ENCODE data around the gene ICAM1.
A peak's percentile ranks its signal among the peaks of the same experiment; 100 is the strongest.

The ICAM1 gene

DNA sequence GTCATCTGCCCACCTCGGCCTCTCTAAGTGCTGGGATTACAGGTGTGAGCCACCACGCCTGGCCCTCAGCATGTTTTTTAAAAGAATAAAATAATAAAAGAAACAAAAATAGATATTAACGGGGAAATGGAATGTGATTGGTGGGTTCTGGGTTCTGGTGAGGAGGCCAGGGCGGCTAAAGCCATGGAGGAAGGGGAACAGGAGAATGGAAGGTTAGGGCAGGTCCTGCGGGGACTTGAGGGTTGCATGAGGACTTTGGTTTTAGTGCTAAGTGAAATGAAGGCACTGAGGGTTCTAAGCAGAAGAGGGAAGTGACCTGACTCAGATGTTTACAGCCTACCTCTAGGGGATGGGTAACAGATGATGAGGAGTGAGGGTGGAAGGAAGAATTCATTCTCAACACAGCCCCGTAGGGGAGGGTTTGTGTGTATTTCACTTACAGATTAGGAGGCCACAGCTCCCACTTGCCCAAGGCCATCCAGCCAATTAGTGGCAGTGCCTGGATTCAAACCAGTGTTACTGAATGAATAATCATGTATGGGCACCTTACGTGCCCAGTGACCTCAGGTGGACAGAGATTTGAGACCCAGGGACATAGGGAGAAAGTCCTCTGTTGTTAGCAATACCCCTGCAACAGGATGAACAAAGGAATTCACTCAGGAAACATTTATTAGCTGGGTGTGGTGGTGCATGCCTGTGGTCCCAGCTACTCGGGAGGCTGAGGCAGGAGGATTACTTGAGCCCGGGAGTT lies 25.6 kb upstream of the ICAM1 start:
- no peak for DNase-seq

DNA sequence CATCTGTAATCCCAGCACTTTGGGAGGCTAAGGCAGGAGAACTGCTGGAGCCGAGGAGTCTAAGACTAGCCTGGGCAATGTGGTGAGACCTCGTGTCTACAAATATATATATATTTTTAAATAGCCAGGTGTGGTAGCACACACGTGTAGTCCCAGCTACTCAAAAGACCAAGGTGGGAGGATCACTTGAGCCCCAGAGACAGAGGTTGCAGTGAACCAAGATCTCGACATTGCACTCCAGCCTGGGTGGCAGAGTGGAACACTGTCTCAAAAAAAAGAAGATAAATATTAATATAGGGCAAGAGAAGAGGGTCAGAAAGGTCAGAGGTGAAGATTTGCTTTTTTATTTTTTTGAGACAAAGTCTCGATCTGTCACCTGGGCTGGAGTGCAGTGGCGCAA lies 24.4 kb upstream of the ICAM1 start:
- DNase-seq: no peak

DNA sequence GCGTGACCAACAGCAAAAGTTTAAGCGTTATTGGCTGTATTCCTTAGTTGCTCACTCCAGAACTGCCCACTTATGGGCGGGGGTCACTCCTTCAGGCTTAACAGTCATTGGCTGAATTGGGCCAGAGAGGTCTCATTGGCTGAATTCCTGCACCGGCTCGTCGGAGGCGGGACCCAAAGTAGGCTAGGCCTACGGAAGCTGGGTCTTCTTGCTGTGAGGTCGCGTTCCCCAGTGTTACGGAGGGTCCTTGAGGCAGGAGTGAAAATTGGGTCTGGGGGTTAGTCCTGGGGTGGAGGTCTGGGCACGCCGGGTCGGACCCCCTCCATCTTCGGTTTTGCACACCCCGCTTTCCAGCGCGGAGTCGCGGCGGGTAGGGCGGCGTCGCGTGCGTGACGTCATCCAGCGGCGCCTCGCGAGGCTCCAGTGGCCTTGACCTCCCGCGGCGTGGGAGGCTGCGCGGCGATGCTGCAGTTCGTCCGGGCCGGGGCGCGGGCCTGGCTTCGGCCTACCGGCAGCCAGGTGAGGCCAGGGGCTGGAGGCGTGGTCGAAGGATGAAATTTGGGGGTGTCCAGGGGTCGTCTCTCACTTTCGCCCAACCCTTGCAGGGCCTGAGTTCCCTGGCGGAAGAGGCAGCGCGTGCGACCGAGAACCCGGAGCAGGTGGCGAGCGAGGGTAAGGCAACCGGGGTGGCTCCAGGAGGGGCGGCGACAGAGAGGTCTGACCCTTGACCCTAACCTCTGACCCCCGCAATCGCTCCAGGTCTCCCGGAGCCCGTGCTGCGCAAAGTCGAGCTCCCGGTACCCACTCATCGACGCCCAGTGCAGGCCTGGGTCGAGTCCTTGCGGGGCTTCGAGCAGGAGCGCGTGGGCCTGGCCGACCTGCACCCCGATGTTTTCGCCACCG lies 18.9 kb upstream of the ICAM1 start, which contains the start of gene MRPL4:
Gene MRPL4 (plus strand): TSS at position 423 of the 903 bp plus-strand sequence. CDS start 40 bp downstream, at position 463.
- DNase-seq: peak; percentile 99

DNA sequence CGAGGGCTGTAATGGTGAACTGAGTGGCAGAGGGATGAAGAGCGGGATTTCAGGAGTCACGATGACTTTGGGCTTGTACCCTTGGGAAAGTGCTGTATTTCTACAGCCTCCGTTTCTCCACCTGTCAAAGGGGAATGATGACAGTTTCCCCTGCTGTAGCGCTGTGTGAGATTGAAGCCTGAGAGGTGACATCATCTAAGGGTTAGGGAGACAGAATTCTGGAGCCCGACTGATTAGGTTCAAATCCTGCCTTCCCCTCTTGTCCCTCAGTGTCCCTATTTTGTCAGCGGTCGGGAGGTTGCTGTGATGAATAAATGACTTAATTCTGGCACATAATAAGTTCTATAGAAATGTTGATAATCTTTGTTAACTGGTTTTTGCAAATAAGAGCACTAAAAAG lies 18.2 kb upstream of the ICAM1 start:
- DNase-seq: no peak

DNA sequence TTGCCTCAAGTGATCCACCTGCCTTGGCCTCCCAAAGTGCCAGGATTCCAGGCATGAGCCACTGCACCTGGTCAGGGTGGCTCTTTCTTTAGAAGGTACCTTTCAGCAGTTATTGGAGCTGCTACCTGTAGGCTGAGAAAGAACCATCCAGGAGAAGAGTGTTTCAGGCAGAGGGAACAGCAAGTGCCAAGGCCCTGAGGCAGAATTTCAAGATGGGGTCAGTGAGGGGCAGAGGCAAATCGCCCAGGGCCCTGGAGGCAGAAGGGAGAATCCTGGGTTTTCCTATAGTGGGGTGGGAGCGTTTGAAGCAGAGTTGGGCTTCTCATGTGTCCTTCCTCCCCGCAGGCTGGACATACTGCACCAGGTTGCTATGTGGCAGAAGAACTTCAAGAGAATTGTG lies 16.7 kb upstream of the ICAM1 start:
- DNase-seq: no peak

DNA sequence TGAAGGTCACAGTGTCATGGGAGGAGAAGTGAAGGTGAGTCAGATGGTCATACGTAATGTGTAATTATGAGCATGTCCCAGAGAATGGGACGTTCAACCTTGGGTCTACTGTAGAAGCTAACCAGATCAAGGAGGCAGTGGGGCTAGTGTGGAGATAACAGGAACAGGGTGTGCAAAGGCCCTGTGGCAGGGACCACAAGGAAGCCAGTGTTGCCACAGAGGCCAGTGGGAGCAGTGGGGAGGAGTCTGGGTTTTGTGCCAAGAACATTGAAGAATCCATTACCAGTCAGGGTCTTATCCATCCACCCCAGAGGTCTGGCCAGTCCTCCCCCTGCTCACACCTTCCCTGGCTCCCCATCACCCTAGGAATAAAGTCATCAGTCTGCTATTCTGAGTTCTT lies 15.6 kb upstream of the ICAM1 start:
- no peak for DNase-seq

DNA sequence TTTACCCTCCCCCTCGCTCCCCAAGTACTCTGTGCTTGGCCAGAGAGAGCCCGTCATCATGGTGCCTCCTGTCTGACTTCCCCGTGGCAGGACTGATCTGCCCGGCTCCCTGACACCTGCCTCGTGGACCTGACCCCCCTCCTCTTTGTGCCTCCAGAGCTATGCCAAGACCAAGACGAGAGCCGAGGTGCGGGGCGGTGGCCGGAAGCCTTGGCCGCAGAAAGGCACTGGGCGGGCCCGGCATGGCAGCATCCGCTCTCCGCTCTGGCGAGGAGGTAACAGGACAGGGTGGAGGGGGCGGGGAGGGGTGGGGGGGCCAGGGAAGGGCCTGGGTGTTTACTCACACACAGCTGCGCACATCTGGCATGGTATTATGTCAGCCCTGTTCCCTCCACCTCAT lies 14.4 kb upstream of the ICAM1 start:
- no peak for DNase-seq

DNA sequence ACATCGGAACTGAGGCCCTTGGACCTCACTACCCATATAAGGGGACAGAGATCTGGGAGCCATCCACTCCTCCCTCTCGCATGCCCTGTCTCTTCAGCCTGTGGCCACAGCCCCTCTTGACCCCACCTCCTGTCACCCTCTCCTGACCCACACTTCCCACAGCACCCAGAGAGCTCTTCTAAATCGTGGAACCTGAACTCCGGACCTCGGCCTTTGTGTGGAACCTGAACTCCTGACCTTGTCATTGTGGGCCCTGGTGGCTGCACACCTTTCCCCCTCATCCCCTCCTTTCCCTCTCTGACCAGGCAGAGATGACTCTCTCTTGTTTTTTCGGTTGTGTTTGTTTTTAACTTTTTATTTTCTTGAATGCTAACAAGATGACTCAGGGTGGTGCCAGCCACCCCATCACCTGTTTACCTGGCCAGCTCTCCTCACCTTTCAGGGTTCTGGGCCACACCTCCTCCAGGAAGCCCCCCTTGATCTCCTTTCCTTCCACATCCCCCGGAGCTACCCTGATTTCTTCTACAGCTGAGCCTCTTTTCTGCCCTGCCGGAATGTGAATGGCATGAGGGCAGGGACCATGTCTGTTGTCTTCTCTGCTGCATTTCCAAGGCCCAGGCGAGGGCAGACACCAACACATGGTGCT lies 13.8 kb upstream of the ICAM1 start:
- no peak for DNase-seq

DNA sequence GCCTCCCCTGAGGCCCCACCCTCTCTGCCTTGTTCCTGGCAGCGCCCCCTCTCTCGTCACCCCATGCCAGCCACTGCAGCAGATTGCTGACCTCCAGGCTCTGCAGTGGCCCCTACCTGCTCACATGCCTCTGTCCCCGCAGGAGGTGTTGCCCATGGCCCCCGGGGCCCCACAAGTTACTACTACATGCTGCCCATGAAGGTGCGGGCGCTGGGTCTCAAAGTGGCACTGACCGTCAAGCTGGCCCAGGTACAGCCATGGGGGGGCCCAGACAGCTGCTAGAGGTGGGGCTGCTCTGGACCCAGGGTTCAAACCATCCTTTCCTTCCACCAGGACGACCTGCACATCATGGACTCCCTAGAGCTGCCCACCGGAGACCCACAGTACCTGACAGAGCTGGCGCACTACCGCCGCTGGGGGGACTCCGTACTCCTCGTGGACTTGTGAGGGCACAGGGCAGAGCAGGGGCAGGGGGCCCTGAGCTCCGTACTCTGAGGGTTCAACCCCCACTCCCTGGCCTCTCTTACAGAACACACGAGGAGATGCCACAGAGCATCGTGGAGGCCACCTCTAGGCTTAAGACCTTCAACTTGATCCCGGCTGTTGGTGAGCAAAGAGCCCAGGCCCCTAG lies 12.7 kb upstream of the ICAM1 start:
- DNase-seq: no peak

DNA sequence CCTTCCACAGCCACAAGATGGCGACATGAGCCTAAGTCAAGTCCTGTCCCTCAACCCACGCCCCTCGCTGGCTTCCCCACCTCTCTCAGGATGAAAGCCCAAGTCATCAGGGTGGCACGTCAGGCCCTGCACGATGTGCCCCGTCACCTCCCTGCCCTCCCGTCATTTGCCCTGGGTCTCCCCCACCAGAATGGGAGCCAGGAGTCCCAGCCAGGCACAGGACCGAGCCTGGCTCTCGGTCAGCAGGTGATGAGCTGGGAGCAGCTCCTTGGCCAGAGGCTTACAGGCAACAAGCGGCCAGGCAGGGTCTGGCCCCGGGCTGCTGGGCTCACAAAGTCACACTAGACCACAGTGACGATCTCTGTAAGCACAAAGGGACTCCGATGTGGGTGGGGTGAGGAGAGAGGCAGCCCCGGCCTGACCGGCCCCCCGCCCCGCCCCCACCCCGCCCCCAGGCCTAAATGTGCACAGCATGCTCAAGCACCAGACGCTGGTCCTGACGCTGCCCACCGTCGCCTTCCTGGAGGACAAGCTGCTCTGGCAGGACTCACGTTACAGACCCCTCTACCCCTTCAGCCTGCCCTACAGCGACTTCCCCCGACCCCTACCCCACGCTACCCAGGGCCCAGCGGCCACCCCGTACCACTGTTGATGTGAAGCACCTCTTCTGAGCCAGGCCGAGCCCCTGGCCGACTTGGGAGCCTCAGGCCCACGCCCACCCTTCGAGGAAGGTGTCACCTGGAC lies 11.6 kb upstream of the ICAM1 start:
- DNase-seq: peak; percentile 95

DNA sequence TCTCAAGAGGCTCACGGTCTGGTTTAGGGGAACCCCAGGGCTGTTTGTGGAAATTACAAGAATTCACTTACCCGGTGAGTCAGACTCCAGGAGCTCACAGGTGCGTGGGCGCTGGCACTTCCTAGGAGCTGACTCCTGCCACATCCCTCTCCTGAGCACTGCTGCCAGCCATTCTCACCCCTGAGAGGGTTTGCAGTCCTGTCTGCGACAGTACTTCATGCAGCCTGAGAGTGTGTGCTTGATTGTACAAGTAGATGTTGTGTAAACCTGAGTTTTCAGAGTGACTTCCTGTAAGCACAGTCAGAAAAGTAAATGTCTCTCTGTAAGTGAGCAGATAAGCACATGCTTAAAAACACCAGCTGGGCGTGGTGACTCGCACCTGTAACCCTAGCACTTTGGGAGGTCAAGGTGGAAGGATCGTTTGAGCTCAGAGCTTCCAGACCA lies 10.8 kb upstream of the ICAM1 start:
- DNase-seq: peak; percentile 73

DNA sequence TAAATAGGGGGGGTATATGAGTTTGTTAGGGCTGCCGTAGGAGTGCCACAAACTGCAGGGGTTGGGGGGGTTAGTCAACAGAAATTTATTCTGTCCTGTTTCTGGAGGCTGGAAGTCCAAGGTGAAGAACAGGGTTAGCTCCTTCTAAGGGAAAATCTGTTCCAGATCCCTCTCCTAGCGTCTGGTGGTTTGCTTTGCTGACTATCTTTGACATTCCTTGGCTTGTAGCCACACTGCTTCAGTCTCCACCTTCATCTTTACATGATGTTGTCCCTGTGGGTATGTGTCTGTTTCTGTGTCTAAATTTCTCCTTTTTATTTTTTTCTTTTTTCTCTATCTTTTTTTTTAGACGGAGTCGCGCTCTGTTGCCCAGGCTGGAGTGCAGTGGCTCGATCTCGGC lies 8.1 kb upstream of the ICAM1 start:
- DNase-seq: no peak

DNA sequence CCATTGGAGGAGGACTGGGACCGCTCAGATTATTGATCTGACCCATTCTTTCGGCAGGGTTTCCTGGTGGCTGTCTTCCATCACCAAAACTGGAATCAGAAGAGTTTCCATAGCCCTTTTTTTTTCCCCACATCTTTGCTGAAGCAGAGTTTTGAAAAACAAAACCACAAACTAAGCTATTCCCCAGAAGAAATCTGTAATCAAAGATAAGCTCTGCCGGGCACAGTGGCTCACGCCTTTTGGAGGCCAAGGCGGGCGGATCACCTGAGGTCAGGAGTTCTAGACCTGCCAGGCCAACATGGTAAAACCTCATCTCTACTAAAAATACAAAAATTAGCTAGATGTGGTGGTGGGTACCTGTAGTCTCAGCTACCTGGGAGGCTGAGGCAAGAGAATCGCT lies 4.2 kb upstream of the ICAM1 start:
- no peak for DNase-seq

DNA sequence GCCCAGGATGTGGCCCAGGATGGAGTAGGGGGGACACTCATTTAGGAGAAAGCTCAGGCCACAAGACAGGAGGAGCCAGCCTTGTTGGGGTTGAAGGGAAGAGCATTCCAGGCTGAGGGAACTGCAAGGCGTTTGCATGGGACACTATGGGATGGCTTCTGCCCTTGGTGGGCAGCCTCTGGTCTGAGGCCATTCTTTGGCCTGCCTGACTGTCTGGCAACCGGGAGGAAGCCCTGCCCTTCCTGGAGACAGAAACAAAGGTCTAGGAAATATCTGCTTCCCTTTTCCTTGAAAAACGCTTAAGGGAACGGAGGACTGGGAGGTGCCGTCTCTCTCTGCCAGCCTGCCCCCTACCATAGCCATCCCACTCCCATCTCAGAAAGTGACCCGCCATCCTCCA lies 2.8 kb upstream of the ICAM1 start:
- no peak for DNase-seq

DNA sequence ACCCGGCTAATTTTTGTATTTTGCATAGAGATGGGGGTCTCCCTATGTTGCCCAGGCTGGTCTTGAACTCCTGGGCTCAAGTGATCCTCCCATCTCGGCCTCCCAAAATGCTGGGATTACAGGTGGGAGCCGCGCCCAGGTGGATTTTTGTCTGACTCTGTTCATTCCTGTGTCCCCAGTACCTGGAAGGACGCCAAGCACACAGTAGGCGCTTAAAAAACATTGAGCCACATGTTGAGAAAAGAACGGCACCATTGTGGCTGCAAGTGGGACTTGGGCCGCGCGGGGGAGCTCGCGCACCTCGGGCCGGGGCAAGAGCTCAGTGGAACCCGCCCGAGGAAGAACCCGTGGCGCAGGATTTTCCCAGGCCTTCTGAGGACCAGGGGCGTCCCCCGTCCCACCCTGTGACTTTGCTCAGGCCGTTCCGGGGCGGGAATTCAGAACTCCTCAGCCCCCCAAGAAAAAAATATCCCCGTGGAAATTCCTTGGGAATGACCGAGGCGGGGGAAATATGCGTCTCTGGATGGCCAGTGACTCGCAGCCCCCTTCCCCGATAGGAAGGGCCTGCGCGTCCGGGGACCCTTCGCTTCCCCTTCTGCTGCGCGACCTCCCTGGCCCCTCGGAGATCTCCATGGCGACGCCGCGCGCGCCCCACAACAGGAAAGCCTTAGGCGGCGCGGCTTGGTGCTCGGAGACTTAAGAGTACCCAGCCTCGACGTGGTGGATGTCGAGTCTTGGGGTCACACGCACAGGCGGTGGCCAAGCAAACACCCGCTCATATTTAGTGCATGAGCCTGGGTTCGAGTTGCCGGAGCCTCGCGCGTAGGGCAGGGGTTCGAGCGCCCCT lies 1.4 kb upstream of the ICAM1 start:
- peak; percentile 92 for DNase-seq

DNA sequence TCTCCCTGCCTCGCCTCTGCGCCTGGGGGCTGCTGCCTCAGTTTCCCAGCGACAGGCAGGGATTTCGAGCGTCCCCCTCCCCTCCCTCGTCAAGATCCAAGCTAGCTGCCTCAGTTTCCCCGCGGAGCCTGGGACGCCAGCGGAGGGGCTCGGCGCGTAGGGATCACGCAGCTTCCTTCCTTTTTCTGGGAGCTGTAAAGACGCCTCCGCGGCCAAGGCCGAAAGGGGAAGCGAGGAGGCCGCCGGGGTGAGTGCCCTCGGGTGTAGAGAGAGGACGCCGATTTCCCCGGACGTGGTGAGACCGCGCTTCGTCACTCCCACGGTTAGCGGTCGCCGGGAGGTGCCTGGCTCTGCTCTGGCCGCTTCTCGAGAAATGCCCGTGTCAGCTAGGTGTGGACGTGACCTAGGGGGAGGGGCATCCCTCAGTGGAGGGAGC lies 722 bp upstream of the ICAM1 start:
- DNase-seq: peak; percentile 86

DNA sequence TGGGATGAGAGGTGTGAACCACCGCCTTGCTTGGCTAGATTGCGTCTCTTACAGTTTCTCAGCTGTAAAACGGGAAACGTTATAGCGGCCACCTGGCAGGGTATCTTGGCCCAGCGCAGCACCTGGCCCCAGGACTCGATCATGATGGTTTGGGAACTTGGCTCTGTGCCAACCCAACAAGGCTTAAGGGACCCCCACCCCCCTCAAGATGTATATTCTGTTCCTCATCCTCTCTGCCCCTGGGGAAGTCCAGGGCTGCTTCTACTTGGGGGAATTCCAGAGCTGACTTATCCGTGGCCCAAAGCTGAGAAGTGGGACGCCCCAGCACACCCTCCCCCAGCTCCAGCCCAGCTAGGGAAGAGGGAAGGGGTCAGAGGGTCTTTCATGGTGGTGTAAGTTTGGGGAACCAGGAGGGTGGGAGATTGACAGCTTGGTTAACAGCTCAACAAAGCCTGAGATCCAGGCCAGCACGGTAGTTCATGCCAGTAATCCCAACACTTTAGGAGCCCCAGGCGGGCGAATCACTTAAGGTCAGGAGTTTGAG lies 695 bp downstream of the ICAM1 start:
- DNase-seq: peak; percentile 53

DNA sequence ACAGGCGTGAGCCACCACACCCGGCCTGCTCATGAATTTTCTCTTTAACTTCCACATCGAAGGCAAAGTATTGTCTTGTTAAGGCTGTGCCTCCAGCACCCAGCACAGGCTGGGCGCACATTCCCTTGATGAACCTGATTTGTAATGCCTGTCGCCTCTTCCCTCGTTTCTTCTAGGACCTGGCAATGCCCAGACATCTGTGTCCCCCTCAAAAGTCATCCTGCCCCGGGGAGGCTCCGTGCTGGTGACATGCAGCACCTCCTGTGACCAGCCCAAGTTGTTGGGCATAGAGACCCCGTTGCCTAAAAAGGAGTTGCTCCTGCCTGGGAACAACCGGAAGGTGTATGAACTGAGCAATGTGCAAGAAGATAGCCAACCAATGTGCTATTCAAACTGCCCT lies 3.7 kb downstream of the ICAM1 start:
- no peak for DNase-seq

DNA sequence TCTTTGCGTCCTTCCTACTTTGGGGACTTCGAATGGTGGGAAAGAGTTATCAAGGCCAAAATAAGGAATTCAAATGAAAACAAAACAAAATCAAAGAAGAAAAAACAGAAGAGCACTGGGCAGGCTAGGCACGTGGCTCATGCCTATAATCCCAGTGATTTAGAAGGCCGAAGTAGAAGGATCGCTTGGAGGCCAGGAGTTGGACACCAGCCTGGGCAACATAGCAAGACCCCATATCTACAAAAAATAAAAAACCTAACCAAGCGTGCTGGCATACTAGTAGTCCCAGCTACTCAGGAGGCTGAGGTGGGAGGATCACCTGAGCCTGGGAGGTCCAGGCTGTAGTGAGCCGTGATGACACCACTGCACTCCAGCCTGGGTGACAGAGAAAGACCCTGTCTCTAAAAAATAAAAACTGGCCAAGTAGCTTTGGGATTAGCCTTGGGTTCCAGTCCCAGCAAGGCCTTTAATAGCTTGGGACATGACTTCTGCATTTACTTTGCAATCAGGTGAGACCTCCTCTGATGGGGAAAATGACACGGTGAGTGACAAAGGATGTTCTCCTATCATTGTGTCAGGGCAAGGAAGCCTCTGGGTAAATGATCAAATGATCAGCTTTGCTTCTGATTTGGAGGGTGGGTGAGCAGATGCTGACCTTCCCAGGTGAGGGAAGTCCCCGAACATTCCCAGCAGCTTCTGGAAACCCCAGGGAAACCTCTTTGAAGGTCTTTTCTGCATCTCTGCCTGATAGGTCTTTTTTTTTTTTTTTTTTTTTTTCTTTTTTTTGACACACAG lies 7.1 kb downstream of the ICAM1 start:
- DNase-seq: no peak

DNA sequence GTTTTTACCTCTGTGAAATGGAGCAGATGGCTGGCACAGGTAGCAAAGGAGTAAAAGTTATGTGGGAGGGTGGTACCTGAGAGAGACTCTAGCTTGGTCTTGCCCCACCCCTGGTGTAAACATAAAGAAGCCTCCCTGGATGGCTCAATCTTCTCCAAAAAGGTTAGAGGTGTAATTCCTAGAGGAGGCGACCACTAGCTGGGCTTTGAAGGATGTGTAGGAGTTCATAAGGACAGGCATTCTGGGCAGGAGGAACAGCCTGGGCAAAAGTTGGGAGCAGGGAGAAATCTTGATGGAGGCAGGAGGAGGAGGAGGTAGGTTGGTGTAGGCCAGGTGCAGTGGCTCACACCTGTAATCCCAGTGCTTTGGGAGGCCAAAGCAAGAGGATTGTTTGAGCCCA lies 8.0 kb downstream of the ICAM1 start:
- no peak for DNase-seq
